Kidney (tissue), 14 donors: Measurements from ENCODE around the gene NPFF. TPM values are rescaled to one million over a fixed set of nuclear protein-coding genes. Genes with fewer than 3 reads are reported as not detected.

ENCODE experiments used
- DNase-seq, 5 donors: peaks; one replicate each; pipeline ENCODE4 v3.0.0-alpha.2; 2013 to 2020
- FAIRE-seq: peaks from 2 replicates; lab custom pipeline; 2012; peaks lifted over from hg19 to GRCh38; lab: Jason Lieb, UNC
- H3K27ac ChIP-seq, 2 donors: one replicate each; pipeline ENCODE4 v1.7.0; 2013; ENCODE audit warnings: low read depth in 2 of 2, low read length in 2 of 2, inconsistent platforms in 1 of 2
- H3K27me3 ChIP-seq: one replicate; pipeline ENCODE4 v1.7.1; 2013; ENCODE audit warnings: low read length, inconsistent platforms; ENCODE audit not compliant: control insufficient read depth, insufficient read depth
- H3K36me3 ChIP-seq, 3 donors: one replicate each; pipeline versions ENCODE4 v1.7.0 to v1.7.1; 2013; ENCODE audit warnings: low read length in 3 of 3, control low read depth in 1 of 3, inconsistent platforms in 1 of 3; ENCODE audit not compliant: insufficient read depth in 3 of 3, control insufficient read depth in 2 of 3
- H3K4me1 ChIP-seq, 3 donors: one replicate each; pipeline versions ENCODE4 v1.7.0 to v1.7.1; 2013; ENCODE audit warnings: low read length in 3 of 3, inconsistent platforms in 1 of 3, low read depth in 1 of 3; ENCODE audit not compliant: control insufficient read depth in 2 of 3, insufficient read depth in 2 of 3
- H3K4me3 ChIP-seq, 3 donors: one replicate each; pipeline versions ENCODE4 v1.7.0 to v1.8.1; 2013; ENCODE audit warnings: low read length in 3 of 3, control low read depth in 1 of 3, inconsistent platforms in 1 of 3
- H3K9ac ChIP-seq, 3 donors: one replicate each; pipeline versions ENCODE4 v1.7.0 to v1.7.1; 2013; ENCODE audit warnings: low read length in 3 of 3, control low read depth in 1 of 3, inconsistent platforms in 1 of 3
- H3K9me3 ChIP-seq, 3 donors: one replicate each; pipeline versions ENCODE4 v1.7.0 to v1.7.1; 2013; ENCODE audit warnings: low read length in 3 of 3, control low read depth in 1 of 3, inconsistent platforms in 1 of 3; ENCODE audit not compliant: control insufficient read depth in 2 of 3, insufficient read depth in 1 of 3
- CTCF ChIP-seq: IDR thresholded peaks from 3 replicates; pipeline ENCODE4 v1.5.1; 2012; ENCODE audit warnings: mild to moderate bottlenecking, moderate library complexity, borderline replicate concordance; ENCODE audit not compliant: insufficient read depth; ENCODE audit errors: extremely low read depth
- intact Hi-C: fragments of 100-400 bp; cut with DNase I; formaldehyde crosslinking; loops from one replicate; pipeline ENCODE4 v1.11.1; 2022
- polyA plus RNA-seq: library from polyadenylated mRNA; stranded (reverse); fragments of 350-450 nt; fragmentation: Illumina TruSeq; extraction: RNeasy Lipid Tissue Mini Kit (QIAGEN cat#74804); gene quantifications from one replicate; pipeline ENCODE4 v1.2.3, GENCODE V29; 2014; ENCODE audit warnings: low read depth, low replicate concordance; ENCODE audit not compliant: insufficient read depth
- total RNA-seq: library from RNA; stranded (reverse); fragmentation: NEBNext Ultra II Directional; extraction: Animal tissue kit (Norgen Biotek cat#: 25700); gene quantifications from one replicate; pipeline ENCODE4 v1.2.1, GENCODE V29; 2021
- donor health status: control.
- donor health status: control.
- donor health status: control.
- donor health status: control.
- donor health status: control.
- donor health status: DM: yes; HTN: yes; CAD: no.
- donor health status: Normal renal cell carcinoma (clear cell type).

The NPFF gene
- total and polyA plus RNA-seq, 2 donors from 2014 or later = 1.3 TPM; not detected in 1

DNA sequence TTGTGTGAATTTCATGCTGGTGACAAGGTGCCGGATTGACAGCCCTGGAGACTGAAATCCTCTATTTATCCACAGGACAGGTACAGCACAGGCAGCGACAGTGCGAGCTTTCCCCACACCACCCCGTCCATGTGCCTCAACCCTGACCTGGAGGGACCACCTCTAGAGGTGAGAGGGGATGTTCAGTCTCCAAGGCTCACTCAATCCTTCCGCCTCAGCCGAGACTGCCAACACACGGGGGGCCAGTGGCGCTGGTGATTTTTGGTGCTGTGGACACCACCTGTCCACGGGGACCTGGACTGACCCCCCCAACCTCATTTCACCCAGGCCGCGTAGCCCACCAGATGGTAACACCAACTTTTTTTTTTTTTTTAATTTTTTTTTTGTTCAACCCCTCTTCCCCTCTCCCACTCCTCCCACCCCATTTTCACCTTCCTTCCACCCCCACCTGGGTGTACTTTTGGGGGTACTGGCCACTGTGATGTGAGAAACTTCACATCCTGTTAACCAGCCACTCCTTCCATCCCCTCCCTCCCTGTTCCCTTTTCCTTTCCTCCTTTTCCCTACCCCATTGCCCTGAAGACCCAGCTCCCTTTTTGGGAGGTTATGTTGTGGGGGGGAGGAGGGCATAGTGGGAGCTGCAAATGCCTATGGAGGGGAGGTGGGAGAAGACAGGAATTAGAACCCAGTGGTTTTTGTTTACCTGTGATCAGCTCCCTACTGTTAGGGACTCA, 42.4 kb downstream of the NPFF start:
- TF ChIP-seq CTCF = no peak
- H3K4me1 ChIP-seq = peaks cover 0 to 23% (median 11%) of the 10 kb centered on the region in 3 donors
- intact Hi-C loops = no loop called here

DNA sequence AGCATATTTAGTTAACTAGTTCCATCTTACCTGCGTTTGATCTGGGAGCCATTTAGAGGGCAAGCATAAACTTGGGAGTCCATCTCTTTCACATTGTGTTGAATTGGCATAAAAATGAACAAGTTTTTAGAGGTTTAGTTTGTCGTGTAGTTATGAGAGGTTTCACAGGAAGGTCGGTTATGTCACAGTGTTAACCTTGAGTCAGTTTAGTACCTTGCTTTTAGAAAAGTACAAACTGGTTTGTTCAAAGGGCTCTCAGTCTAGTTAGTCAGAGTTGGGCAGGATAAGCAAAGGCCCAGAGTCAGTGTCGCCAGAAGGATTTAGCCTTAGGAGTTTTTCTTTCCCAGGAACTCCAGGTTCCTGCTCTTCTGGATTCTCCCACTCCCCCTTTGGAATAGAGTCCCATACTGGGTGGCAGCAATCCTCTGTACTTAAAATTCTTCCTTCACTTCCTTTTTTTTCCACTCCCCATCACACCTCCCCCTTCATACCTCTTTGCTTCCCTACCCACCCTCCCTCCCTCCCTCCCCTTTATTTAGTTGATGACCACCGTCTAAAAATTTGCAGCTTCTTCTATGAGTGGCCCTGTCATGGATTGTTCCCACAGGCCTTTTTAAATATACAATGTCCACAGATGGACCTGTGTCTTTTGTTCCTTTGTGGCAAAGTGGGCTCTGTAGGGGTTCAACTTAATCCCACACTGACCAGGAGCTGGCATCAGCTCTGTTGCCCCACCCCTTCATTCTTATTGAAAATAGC, 43.3 kb downstream of the NPFF start:
- peaks cover 44 to 98% (median 82%) of the 10 kb centered on the region in 3 donors for H3K36me3 ChIP-seq
- no peak overlapping the region for H3K4me3 ChIP-seq
- FAIRE-seq (no peak), DNase-seq (no peak)
- H3K9ac ChIP-seq = peak overlapping the region in 1 of 3 donors; percentile 17
- no peak for TF ChIP-seq CTCF
- H3K9me3 ChIP-seq = no peaks in the 10 kb centered on the region
- intact Hi-C loops = no loop called here
- H3K27me3 ChIP-seq = no peaks in the 10 kb centered on the region
- no peak overlapping the region for H3K27ac ChIP-seq
- H3K4me1 ChIP-seq = peaks cover 0 to 23% (median 11%) of the 10 kb centered on the region in 3 donors

More for the DNA sequence above, 42.4 kb downstream of the NPFF start:
- Histone ChIP-seq H3K36me3 (peaks cover 39 to 99% (median 75%) of the 10 kb centered on the region in 3 donors), H3K9me3 (no peaks in the 10 kb centered on the region), H3K27ac (no peak overlapping the region), H3K4me3 (no peak overlapping the region), H3K9ac (no peak overlapping the region), H3K27me3 (no peaks in the 10 kb centered on the region)
- no peak for FAIRE-seq
- no peak for DNase-seq

DNA sequence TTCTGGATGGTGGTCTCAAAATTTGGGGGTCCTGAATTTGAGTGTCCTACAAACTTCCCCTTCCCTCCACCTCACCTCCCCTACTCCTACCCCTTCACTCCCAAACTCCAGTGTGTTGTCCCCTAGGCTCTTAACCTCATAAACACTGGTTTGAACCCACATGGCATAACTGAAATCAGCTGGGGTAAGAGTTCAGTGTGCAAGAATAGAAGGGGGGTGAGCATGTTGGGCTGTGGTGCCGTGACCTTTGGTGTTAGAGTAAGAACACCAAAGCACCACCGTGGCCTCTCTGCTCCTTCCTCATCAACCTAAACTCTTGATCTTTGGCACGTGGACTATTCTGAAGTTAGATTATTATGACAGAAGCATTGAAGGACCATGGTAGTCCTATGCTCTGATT, 44.3 kb downstream of the NPFF start:
- intact Hi-C loops = no loop called here
- H3K27me3 ChIP-seq = no peaks in the 10 kb centered on the region
- DNase-seq (no peak), FAIRE-seq (no peak)
- no peak for TF ChIP-seq CTCF
- no peak overlapping the region for H3K9ac ChIP-seq
- H3K4me1 ChIP-seq = peaks cover 0 to 23% (median 11%) of the 10 kb centered on the region in 3 donors
- peak overlapping the region in 1 of 2 donors; percentile 21 for H3K27ac ChIP-seq
- no peaks in the 10 kb centered on the region for H3K9me3 ChIP-seq
- H3K36me3 ChIP-seq = peaks cover 39 to 97% (median 78%) of the 10 kb centered on the region in 3 donors
- H3K4me3 ChIP-seq = no peak overlapping the region
